SK-N-SH (cell line): Measurements from ENCODE around the gene WRAP73. TPM values are rescaled to one million over a fixed set of nuclear protein-coding genes. Genes with fewer than 3 reads are reported as not detected.

Experiments used
- CTCF ChIA-PET: fragments of 300-600, 350-600 bp; formaldehyde crosslinking; extraction: SDS; loops from one replicate; lab custom pipeline; 2021; lab: Yijun Ruan, JAX
- POLR2A ChIA-PET: fragments of 350-600 bp; sonication (Branson Sonifier 250); formaldehyde crosslinking; extraction: SDS; loops from one replicate; lab custom pipeline; 2020; ENCODE audit warnings: antibody characterized with exemption, inconsistent platforms; lab: Yijun Ruan, JAX
- DNase-seq: peaks from one replicate; pipeline ENCODE4 v3.0.0; 2012
- H2AFZ ChIP-seq: fragments of 200-600 bp; sonication (generic); 2 replicates; pipeline ENCODE4 v1.8.1; 2016; ENCODE audit warnings: antibody characterized with exemption, mild to moderate bottlenecking, low read depth
- H3F3A ChIP-seq: fragments of 200-600 bp; sonication (generic); replicated peaks from 2 replicates; pipeline ENCODE3; 2016; ENCODE audit warnings: antibody characterized with exemption, mild to moderate bottlenecking; ENCODE audit not compliant: insufficient read depth
- H3K27ac ChIP-seq, 2 experiments: fragments of 200-500 bp in 1 of 2; fragments of 200-600 bp in 1 of 2; sonication (Bioruptor generic) in 1 of 2; sonication (generic), shearing (Covaris generic) in 1 of 2; 2 replicates each; pipeline versions ENCODE4 v1.5.1 to v1.6.1; 2014 to 2016; ENCODE audit warnings: low read depth in 2 of 2, inconsistent platforms in 1 of 2, low read length in 1 of 2, mild to moderate bottlenecking in 1 of 2, mixed read lengths in 1 of 2
- H3K27me3 ChIP-seq: fragments of 200-600 bp; sonication (generic), shearing (Covaris generic); 2 replicates; pipeline ENCODE4 v1.6.1; 2016; ENCODE audit warnings: mixed run types; ENCODE audit not compliant: insufficient read depth
- H3K36me3 ChIP-seq, 2 experiments: fragments of 200-500 bp in 1 of 2; fragments of 200-600 bp in 1 of 2; sonication (Bioruptor generic) in 1 of 2; sonication (generic) in 1 of 2; replicated peaks in 1 of 2; 2 replicates each; pipeline versions ENCODE3 to v1.5.1; 2014 to 2016; ENCODE audit warnings: low read length in 1 of 2, mild to moderate bottlenecking in 1 of 2; ENCODE audit not compliant: insufficient read depth in 2 of 2, control insufficient read depth in 1 of 2
- H3K4me1 ChIP-seq, 2 experiments: fragments of 200-500 bp in 1 of 2; fragments of 200-600 bp in 1 of 2; sonication (Bioruptor generic) in 1 of 2; sonication (generic), shearing (Covaris generic) in 1 of 2; 2 replicates each; pipeline versions ENCODE4 v1.5.1 to v1.6.1; 2014 to 2016; ENCODE audit warnings: low read depth in 1 of 2, low read length in 1 of 2, mixed run types in 1 of 2; ENCODE audit not compliant: insufficient read depth in 2 of 2, control insufficient read depth in 1 of 2
- H3K4me2 ChIP-seq: fragments of 200-600 bp; sonication (generic), shearing (Covaris generic); 2 replicates; pipeline ENCODE4 v1.6.1; 2017; ENCODE audit warnings: mixed run types
- H3K4me3 ChIP-seq, 2 experiments: fragments of 200-500 bp in 1 of 2; fragments of 200-600 bp in 1 of 2; sonication (Bioruptor generic) in 1 of 2; sonication (generic), shearing (Covaris generic) in 1 of 2; 2 replicates each; pipeline versions ENCODE4 v1.5.1 to v1.8.1; 2014 to 2016; ENCODE audit warnings: low read depth in 2 of 2, inconsistent platforms in 1 of 2, low read length in 1 of 2, mild to moderate bottlenecking in 1 of 2, mixed read lengths in 1 of 2, moderate library complexity in 1 of 2
- H3K79me2 ChIP-seq: fragments of 200-600 bp; sonication (generic); 2 replicates; pipeline ENCODE4 v1.8.1; 2017; ENCODE audit warnings: mild to moderate bottlenecking; ENCODE audit not compliant: insufficient read depth
- H3K9ac ChIP-seq: fragments of 200-600 bp; sonication (generic); 2 replicates; pipeline ENCODE4 v1.6.1; 2017; ENCODE audit warnings: mixed run types
- H3K9me2 ChIP-seq: fragments of 200-600 bp; sonication (generic); 2 replicates; pipeline ENCODE4 v1.6.1; 2017; ENCODE audit warnings: mixed run types
- H3K9me3 ChIP-seq: fragments of 200-600 bp; sonication (generic); 2 replicates; pipeline ENCODE4 v1.6.1; 2017; ENCODE audit warnings: mixed run types, mild to moderate bottlenecking, moderate library complexity
- H4K20me1 ChIP-seq: fragments of 200-600 bp; sonication (generic); 2 replicates; pipeline ENCODE4 v1.6.1; 2017; ENCODE audit warnings: mild to moderate bottlenecking, mixed run types; ENCODE audit not compliant: insufficient read depth
- CHD2 ChIP-seq: fragments of 150-350 bp; IDR thresholded peaks from 2 replicates; pipeline ENCODE4 v1.6.1; 2018; ENCODE audit warnings: low read length; ENCODE audit not compliant: partially characterized antibody
- ELF1 ChIP-seq: IDR thresholded peaks from 2 replicates; pipeline ENCODE4 v1.4.0; 2012
- EP300 ChIP-seq, 2 experiments: IDR thresholded peaks; 2 replicates each; pipeline versions ENCODE4 v1.4.0 to v1.6.1; 2012; ENCODE audit warnings: borderline replicate concordance in 1 of 2, low read depth in 1 of 2, low read length in 1 of 2
- FOXM1 ChIP-seq: IDR thresholded peaks from 2 replicates; pipeline ENCODE4 v1.4.0; 2012; ENCODE audit warnings: low read depth, mild to moderate bottlenecking
- GABPA ChIP-seq: IDR thresholded peaks from 2 replicates; pipeline ENCODE4 v1.4.0; 2012; ENCODE audit warnings: low read depth, mild to moderate bottlenecking
- IRF3 ChIP-seq: fragments of 150-350 bp; IDR thresholded peaks from 2 replicates; pipeline ENCODE4 v1.6.1; 2016; ENCODE audit warnings: mild to moderate bottlenecking, low read depth, low read length
- JUND ChIP-seq: IDR thresholded peaks from 2 replicates; pipeline ENCODE4 v1.4.0; 2012
- MAX ChIP-seq: IDR thresholded peaks from 2 replicates; pipeline ENCODE4 v1.4.0; 2012; ENCODE audit warnings: low read depth
- MEF2A ChIP-seq: IDR thresholded peaks from 2 replicates; pipeline ENCODE4 v1.4.0; 2012; ENCODE audit warnings: low read depth, borderline replicate concordance
- NFIC ChIP-seq: IDR thresholded peaks from 2 replicates; pipeline ENCODE4 v1.4.0; 2012; ENCODE audit warnings: borderline replicate concordance
- PBX3 ChIP-seq: IDR thresholded peaks from 2 replicates; pipeline ENCODE4; 2012
- RAD21 ChIP-seq: IDR thresholded peaks from 2 replicates; pipeline ENCODE4 v1.6.1; 2012; ENCODE audit warnings: mild to moderate bottlenecking, low read length
- RCOR1 ChIP-seq: fragments of 150-350 bp; IDR thresholded peaks from 2 replicates; pipeline ENCODE4 v1.6.1; 2017; ENCODE audit warnings: antibody characterized with exemption, low read length
- RFX5 ChIP-seq: IDR thresholded peaks from 2 replicates; pipeline ENCODE4 v1.6.1; 2012; ENCODE audit warnings: mild to moderate bottlenecking, improper control_type of control experiment, low read length
- RXRA ChIP-seq: IDR thresholded peaks from 2 replicates; pipeline ENCODE4 v1.4.0; 2012; ENCODE audit warnings: low read depth, mild to moderate bottlenecking, borderline replicate concordance
- SIN3A ChIP-seq: IDR thresholded peaks from 2 replicates; pipeline ENCODE4 v1.6.1; 2012; ENCODE audit warnings: low read depth, mild to moderate bottlenecking, low read length, moderate library complexity, borderline replicate concordance
- USF1 ChIP-seq: IDR thresholded peaks from 2 replicates; pipeline ENCODE4 v1.4.0; 2012; ENCODE audit warnings: low read depth, borderline replicate concordance
- WGBS: methylation state at CpG from one replicate; pipeline ENCODE4 v1.1.6; 2017; ENCODE audit warnings: low lambda C conversion rate; 5-methylcytosine and 5-hydroxymethylcytosine counted together
- polyA plus RNA-seq, 3 experiments: library from polyadenylated mRNA; depleted of rRNA; stranded (reverse); fragments of >200 nt; gene quantifications; 2 replicates each; pipeline ENCODE4 v1.2.3, GENCODE V29; 2012
- TF ChIP-seq, protein P1 (sequence below): fragments of 150-350 bp; IDR thresholded peaks from 2 replicates; pipeline ENCODE4 v1.6.1; 2017; ENCODE audit warnings: antibody characterized with exemption, low read length, low read depth, borderline replicate concordance

The WRAP73 gene
- polyA plus RNA-seq, 1 of the 3 experiments (the other 2 are of a cell fraction), result 61.9 TPM

DNA sequence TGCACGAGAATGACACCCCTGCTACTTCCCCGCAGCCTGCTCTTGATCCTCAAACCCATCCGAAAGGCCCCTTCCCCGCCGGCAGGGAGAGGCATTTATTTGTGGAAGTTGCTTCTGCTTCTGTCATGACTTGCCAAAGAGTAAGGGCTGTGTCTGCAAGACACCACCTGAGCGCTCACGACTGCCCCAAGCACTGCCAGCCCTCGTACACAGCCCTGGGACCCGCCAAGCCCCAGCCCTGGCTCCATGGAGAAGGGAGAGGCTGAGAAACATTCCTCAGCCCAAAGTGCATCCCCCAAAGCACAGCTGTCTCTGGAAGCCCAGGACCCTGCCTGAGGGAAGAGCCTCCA is 31.4 kb downstream of the WRAP73 start:
- ChIA-PET POLR2A (interaction anchor here (0.7 kb wide), 1 partner anchor 165 kb away, joined by 4 read pairs; no protein-coding TSS in a partner anchor), CTCF (interaction anchor here (0.6 to 6.4 kb wide), 49 partner anchors 10 to 483 kb away, joined by 3 to 78 read pairs (median 5); no protein-coding TSS in a partner anchor)
- H3K27me3 ChIP-seq, result no peaks in the 10 kb centered on the region
- H3K4me3 ChIP-seq, result no peak overlapping the region
- H3K9ac ChIP-seq, result no peak overlapping the region
- no peak overlapping the region for H3K27ac ChIP-seq
- DNase-seq, result no peak
- no peaks in the 10 kb centered on the region for H3K9me3 ChIP-seq
- H3F3A ChIP-seq, result no peaks in the 10 kb centered on the region
- no peak for TF ChIP-seq USF1
- TF ChIP-seq NFIC, result no peak
- TF ChIP-seq EP300 (IDR thresholded peaks at IDR 0.05; ENCODE audit: borderline replicate concordance in 1 of 2, low read depth in 1 of 2, low read length in 1 of 2), result no peak
- TF ChIP-seq GABPA, result no peak
- no peak for TF ChIP-seq ELF1
- no peak for TF ChIP-seq RCOR1
- TF ChIP-seq JUND, result no peak
- TF ChIP-seq, protein P1, sequence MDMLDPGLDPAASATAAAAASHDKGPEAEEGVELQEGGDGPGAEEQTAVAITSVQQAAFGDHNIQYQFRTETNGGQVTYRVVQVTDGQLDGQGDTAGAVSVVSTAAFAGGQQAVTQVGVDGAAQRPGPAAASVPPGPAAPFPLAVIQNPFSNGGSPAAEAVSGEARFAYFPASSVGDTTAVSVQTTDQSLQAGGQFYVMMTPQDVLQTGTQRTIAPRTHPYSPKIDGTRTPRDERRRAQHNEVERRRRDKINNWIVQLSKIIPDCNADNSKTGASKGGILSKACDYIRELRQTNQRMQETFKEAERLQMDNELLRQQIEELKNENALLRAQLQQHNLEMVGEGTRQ, result no peak
- no peak for TF ChIP-seq FOXM1
- no peak for TF ChIP-seq RAD21
- H3K36me3 ChIP-seq, result no peaks in the 10 kb centered on the region
- H3K79me2 ChIP-seq, result 0 out of 2 replicates have a peak, but pooled peaks cover 4% of the 10 kb centered on the region
- peaks cover 0 to 14% of the 10 kb centered on the region in 2 experiments; a peak in 1 of 4 replicates for H3K4me1 ChIP-seq
- no peaks in the 10 kb centered on the region for H4K20me1 ChIP-seq
- H3K4me2 ChIP-seq, result no peak overlapping the region
- 55% methylated on average over 8 of the region's 9 CpGs for WGBS
- H2AFZ ChIP-seq, result no peak overlapping the region
- H3K9me2 ChIP-seq, result no peaks in the 10 kb centered on the region

DNA sequence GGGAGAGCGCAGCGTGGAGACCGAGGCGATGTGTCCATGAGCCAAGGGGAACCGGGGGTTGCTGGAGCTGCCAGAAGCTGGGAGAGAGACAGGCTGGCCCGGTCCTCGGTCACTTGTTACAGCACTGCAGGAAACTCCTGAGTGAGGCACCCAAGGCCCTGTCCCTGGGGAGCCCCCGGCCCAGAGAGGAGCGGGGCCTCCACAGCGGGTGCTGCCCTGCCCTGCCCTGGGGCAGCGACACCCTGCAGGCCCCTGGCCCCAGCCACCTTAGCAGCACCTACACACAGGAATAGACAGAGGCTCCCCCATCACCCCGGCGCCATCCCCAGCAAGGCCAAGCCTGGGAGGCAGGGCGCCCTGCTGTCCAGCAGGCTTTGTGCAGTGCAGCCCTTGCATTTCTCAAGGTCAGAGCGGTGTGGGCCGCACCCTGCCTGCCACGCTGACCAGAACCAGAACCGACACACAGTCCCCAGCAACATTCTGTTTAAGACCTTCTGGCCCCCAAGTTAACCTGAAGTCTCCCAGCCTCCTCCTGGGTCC is 32.0 kb downstream of the WRAP73 start:
- DNase-seq, result no peak
- Histone ChIP-seq H3K27ac (no peak overlapping the region), H2AFZ (no peak overlapping the region), H3K36me3 (no peaks in the 10 kb centered on the region), H3K4me2 (no peak overlapping the region), H3K4me1 (peaks cover 0 to 7% of the 10 kb centered on the region in 2 experiments; a peak in 2 of 4 replicates), H3K4me3 (no peak overlapping the region), H3F3A (no peaks in the 10 kb centered on the region), H3K27me3 (no peaks in the 10 kb centered on the region), H3K79me2 (no peaks in the 10 kb centered on the region), H3K9me2 (no peaks in the 10 kb centered on the region), H3K9me3 (no peaks in the 10 kb centered on the region), H3K9ac (no peak overlapping the region), H4K20me1 (no peaks in the 10 kb centered on the region)
- ChIA-PET POLR2A (no interaction called here), CTCF (interaction anchor here (1.2 to 2.3 kb wide), 6 partner anchors 19 to 153 kb away, joined by 3 to 17 read pairs (median 4); no protein-coding TSS in a partner anchor)
- WGBS, result 87% methylated on average over 7 of the region's 18 CpGs
- TF ChIP-seq IRF3 (no peak), EP300 (IDR thresholded peaks at IDR 0.05; ENCODE audit: borderline replicate concordance in 1 of 2, low read depth in 1 of 2, low read length in 1 of 2) (no peak), RFX5 (no peak), MAX (no peak), CHD2 (no peak), SIN3A (no peak), RXRA (no peak), PBX3 (no peak), MEF2A (no peak), RAD21 (no peak), USF1 (no peak), GABPA (no peak), FOXM1 (no peak)
